A172 (cell line): Measurements from ENCODE around the gene EFCAB8. TPM values are rescaled to one million over a fixed set of nuclear protein-coding genes. Genes with fewer than 3 reads are reported as not detected.
"Not testable (repeated sequence)": the region's sequence is repeated elsewhere in the genome, so short reads cannot be mapped to it uniquely, and the experiment has no call there.

ENCODE experiments used
- DNase-seq: peaks from one replicate; pipeline ENCODE4 v3.0.0-alpha.2; 2015; ENCODE audit warnings: low spot score
- total RNA-seq: library from RNA; depleted of rRNA; stranded (reverse); fragments of >200 nt; shearing (Covaris generic); gene quantifications from 2 replicates; pipeline ENCODE4 v1.2.3, GENCODE V29; 2014

The EFCAB8 gene
- total RNA-seq, 1 experiment from 2014 or later: not detected

DNA sequence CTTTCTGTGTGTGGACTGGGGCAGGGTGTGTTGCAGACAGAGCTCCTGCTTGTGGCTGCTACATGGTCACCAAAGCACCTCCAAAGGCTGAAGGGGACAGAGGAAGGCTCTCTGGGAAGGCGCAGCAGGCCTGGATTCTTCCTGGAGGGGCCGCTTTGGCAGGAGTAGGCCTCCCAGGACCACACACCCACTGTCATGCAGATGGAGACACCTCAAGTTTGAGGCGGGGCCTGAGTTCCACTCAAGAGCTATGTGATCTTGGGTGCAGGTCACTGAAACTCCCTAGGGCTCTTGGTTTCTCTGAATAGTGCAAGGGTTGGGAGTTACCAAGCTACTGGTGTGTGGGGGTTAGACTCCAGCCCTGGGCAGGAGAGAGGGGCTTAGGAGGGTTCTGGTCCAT lies 27.9 kb downstream of the EFCAB8 start:
- DNase-seq: no peak

DNA sequence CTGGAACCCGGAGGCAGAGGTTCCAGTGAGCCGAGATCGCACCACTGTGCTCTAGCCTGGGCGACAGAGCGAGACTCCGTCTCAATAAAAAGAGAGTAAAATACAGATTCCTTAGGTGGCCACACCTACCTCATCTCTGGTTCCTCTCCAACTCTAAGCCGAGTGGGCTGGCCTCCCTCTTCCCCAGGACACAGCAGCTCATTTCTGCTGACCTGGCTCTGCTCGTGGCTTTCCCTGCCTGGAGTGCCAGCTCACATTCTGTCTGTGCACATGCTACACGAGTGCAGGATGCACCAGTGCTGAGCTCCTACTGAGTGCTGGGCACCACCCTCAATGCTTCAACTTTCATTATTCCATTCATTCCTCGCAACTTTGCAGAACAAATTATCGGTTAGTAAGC lies 28.8 kb downstream of the EFCAB8 start:
- no peak for DNase-seq

DNA sequence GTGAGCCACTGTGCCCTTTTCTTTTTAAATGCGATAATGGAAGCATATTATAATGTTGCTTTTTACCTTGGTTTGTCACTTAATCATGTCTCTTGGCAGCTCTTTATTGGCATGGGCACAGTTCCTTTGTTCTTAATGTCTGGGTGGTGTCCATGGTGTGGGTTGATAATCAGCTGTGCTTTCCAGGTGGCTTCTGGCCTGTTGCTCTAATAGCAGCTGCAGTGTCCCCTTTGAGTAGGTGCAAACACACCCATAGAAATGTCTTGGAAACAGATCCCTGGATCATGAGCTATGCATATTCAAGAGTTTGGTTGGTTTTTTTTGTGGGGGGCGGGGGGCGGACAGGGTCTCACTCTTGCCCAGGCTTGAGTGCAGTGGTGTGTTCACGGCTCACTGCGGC lies 29.9 kb downstream of the EFCAB8 start:
- DNase-seq: no peak

DNA sequence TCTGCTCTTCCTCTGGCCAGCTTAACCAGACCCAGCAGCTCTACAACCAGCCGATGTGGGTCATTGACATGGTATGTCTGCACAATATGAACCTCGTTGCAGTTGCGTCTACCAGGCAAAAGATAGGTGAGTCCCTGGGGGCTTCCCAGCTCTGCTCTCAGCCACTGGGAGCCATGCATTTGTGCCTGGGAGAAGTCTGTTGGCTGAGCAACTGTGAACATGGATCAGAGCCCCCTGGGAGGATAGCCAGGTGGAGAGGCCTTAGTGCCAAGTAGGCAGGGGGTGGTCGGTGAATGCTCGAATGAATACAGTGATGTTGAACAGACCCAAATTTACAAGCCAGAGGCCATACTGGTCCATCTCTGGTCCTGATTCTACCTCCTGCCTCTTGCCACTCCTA lies 30.6 kb downstream of the EFCAB8 start:
- DNase-seq: no peak

DNA sequence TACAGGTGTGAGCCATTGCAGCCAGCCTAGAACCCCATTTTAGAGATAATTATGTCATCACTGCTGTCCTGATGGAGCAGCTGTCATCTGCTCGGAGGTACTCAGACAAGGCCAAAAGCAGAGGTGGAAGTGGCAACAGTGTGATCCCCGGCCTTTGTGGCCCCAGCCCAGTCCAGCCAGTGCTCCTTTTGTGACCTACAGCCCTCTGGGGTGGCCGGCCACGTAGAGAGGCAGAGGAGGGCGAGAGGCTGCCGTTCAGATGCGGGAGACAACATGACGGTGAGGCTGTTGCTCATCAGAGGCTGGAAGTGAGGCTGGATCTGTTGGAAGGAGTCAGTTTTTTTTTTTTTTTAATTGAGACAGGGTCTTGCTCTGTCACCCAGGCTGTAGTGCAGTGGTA lies 32.8 kb downstream of the EFCAB8 start:
- DNase-seq: no peak

DNA sequence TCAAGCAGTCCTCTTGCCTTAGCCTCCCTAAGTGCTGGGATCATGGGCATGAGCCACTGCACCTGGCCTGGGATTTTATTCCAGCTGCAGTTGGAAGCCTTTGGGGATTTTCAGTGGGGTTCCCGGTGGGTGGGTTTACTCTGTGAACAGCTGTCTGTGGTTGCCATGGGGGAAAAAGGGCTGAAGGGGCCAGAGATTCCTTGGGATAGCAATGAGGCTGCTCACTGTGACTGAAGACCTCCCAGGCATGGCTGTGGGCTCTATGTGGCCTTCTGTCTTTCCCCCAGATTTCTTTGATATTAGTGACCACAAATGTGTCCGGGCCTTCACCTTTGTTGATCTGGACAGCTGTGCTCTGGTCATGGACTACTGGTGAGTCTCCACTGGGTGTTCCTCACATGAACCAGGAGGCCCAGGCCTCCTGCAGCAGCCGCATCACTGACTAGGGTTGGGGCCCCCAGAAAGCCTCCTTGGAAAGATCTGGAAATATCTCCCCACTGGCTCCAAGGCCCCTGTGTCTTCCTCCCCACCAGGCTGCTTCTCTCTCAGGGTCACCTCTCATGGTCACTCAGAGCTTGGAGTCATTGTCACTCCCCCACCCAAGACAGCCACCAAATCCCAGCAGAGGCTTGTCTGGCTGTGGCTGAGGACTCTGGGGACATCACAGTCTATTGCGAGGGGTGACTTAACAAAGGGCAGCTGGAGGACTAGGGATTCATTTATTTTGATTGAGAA lies 33.4 kb downstream of the EFCAB8 start:
- DNase-seq: no peak

DNA sequence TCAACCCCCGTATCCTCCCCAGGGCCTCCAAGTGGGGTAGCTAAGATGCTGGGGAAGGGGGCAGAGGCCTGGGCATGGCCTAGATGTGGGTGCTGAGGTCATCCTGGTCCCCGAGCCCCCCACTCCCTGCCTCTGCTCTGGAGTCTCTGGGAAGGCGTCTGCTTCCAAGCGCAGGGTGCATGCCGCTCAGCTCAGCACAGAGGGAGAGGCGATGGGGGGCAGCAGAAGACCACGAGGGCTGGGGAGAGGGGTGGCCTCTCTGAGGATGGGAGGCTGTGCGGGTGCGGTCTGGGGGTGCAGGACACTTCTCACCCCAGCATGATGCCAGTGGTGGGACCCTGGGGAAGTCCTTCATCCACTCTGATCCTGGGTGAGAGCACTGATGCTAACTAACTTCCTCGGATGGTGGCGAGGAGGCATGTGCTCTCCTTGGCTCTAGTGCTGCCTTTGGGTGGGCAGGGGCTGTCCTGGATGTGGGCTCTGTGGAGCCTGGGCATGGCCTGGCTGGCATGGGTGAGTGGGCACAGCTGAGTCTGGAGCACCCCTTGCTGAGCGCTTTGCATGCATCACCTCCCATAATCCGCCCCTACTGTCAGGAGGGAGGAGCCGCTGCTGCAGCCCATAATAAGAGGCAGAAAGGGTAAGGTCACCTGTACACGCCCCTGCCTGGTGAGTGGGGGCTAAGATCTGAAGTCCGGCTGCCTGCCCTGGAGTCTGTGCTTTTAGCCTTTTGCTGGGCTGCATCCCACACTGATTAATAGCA lies 34.7 kb downstream of the EFCAB8 start:
- no peak for DNase-seq

DNA sequence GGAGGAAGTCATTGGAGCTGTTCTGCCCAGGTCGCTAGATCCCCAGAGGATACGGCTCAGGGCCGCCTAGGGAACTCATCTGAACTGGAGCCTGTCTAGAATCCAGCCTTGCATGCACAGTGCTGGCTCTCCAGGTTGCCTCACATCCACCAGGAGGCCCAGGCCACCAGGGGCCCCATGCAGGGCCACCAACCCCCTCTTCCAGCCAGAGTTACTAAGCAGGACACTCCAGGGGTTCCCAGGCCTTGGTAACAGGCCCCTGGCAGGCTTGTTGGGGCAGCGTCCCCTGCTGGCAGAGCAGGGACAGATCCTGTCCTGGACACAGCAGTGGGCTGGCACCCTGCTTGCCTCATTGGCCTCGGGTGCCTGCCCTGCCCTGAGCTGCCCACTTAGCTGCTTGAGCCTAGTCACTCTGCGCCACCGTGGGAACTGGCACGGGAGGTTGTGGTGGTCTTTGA lies 35.3 kb downstream of the EFCAB8 start:
- peak; percentile 9 for DNase-seq

DNA sequence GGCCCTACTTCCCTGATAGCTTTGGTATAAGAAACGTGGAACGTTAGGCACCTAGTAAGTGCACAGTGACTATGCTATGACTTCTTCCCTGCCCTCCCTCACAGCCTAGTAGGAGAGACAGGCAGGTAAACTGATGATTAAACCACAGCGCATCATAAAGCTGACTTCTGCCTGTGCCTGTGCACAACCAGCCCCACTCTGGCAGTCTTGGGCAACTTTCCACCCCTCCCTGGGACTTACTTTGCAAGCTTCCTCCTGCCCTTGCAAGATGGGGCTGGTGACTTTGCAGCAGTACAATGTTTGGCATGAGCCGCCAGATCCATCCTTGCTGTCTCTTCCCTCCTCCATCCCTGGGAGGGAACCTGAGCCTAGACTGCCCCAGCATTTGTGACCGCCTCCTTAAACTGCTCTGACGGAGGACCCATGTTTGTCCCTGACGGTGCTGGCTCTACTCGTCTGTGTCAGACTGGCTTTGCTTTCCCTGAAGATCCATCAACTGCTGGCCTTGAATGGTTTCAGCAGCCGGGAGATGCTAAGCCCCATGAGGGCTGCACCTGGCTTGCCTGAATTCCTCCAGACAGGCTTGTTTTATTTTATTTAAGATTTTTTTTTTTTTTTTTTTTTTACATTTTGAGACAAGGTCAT lies 36.1 kb downstream of the EFCAB8 start:
- no peak for DNase-seq

DNA sequence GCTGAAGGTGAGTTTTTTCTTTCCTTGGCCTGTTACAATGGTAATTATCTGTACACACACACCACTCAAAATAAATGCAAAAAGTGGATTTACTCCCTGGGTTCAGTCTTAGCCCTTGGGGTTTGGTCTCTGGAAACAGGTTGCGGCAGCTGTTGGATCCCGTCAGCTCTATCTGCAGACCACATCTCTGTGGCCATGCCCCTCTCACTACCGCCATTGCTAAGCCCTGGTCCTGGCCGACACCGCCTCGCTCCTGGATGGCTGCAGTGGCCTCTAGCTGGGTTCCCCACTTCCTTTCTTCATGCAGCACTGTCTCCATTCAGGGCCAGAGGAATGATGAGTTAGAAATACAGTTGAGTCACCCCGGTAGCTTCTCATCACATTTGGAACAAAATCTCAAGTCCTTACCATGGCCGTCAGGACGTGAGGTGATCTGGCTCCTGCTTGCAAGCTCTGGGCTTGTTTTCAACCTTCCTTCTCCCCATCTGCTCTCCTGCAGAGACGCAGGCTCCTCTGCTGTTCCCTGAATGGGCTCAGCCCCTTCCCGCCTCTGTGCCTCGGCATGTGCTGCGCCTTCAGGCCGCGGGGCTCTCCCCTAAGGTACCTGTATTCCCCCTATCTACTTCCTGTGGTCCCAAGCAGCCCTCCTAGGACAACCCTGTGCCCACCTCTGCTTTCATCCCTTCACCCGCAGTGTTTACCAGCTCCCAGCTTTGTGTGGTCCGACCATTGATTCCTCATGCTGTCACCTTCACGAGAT lies 38.0 kb downstream of the EFCAB8 start:
- no peak for DNase-seq

DNA sequence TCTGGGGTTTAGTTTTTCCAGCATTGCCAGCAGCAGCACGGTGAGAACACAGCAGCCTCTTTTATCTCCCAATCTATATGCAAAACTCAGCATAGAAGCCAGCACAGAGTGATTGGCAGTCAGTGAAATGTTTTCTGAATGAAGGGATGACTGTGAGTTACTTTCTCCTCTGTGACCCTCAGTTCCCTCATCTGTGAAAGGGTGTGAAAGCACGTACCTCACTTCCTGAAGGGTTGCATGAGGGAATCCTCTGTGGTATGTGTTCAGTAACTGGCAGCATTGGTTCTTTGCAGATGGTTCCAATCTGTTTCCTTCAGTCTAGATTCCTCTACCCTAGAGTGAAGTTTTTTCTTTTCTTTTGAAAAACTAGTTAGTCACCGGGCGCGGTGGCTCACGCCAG lies 40.0 kb downstream of the EFCAB8 start:
- no peak for DNase-seq

DNA sequence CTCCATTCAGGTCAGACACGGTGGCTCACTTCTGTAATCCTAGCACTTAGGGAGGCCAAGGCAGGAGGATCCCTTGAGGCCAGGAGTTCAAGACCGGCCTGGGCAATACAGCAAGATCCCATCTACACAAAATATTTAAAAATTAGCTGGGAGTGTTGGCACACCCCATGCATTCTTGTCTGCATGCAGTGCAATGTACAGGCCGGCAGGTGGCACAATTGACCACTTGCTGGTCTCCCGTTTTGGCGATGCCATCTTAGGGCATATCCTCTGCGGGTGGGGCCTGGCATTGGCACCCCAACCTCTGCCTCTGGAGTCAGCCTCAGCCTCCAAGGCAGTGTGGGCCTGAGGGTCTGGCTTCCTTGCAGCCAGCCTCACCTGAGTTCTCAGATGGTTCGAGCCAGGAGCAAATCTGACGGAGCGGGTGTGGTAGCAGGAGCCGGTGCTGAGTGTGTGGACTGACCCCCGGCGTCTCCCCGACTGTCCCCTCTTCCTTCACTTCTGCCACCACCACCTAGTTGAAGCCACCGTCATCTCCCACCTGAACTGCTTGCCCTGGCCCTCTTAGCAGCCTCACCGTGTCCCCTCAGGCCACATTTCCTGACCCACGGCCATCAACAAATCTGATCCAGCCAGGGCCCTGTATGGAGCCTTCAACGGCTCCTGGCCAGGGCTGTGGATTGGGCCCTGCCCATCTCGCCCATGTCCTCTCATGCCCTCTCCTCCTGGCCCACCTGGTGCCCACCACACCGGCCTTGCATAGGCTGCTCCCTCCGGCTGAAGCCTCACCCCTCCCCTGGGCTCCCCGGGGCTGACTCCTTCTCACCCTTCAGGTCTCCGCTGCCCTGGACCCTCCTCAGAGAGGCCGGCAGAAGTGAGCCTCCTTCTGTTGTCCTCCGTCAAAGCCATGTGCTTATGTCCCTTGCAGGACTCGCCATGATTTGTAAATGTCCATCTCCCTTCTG lies 44.0 kb downstream of the EFCAB8 start:
- DNase-seq: peak; percentile 53

DNA sequence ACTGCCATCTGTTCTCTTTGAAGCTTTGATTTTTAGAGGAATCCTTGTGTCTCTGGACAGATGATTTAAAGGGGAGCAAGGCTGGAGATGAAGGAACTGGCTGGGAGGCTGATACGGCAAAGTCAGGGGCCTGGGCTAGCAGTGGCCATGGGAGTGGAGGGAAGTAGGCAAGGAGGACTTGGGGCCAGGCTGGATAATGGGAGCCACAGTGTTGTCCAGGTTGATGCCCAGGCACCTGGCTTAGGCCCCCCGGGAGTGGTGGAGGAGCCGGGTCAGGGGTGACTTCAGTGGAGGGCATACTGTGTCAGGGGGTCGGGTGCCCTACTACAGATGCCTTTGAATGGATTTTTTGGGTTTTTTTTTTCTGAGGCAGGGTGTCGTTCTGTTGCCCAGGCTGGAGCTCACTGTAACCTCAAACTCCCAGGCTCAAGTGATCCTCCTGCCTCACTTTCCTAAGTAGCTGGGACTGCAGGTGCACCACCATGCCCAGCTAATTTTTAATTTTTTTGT lies 45.0 kb downstream of the EFCAB8 start:
- DNase-seq: no peak

DNA sequence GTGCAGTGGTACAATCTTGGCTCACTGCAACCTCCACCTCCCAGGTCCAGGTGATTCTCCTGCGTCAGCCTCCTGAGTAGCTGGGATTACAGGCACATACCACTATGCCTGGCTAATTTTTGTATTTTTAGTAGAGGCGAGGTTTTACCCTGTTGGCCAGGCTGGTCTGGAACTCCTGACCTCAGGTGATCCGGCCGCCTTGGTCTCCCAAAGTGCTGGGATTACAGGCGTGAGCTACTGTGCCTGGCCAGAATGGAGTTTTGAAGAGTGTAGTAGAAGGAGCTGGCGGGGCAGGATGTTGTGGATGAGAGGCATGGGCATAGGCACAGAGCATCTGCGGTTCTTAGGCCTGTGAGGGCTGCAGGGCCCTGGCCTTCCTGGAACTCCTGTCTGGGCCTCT lies 46.0 kb downstream of the EFCAB8 start:
- DNase-seq: not testable (repeated sequence)

DNA sequence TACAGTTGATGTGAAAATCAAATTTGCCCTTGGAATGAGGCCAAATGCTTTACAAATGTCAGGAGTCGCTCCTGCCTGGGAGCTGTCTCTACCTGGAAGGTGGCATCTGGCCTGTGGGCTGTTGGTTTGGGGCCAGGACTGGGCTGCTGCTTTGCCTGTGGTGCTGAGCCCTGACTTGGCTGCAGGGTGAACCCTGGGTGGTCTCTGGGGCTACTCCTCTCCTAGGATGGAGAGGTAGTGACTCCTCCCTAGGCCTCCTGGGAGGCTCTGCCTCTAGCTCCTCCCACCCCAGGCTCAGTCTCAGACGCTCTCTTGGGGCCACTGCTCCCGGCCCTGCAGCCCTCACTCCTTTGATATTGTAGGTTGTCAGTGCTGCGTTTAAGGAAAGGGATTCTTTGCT lies 47.5 kb downstream of the EFCAB8 start:
- no peak for DNase-seq

DNA sequence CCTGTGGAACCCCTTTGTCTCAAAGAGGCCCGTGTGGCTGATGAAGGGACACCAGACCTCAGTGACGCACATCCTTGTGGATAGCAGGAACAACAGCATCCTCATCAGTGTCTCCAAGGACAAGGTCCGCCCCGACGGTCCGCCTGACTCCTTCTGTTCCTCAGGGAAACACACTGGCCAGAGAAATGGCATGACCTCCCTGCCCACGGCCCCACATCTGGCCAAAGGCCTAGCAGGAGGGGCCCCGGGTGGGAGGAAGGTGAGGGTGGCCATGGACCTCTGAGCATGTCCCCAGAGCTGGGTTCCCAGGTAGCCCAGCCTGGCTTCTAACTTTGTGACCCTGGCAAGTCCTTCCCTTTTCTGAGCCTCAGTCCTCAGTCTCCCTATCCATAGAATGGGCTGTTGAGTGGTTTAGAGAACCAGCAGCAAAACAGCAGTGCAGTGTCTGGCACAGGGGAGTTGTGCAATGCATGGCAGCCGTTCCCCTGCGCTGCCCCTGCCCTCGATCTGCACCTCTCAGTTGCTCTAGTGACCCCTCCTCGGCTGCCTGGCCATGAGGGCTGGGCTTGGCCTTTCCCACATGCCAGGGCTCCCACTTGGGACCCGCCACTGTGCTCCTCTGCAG lies 48.3 kb downstream of the EFCAB8 start:
- no peak for DNase-seq

DNA sequence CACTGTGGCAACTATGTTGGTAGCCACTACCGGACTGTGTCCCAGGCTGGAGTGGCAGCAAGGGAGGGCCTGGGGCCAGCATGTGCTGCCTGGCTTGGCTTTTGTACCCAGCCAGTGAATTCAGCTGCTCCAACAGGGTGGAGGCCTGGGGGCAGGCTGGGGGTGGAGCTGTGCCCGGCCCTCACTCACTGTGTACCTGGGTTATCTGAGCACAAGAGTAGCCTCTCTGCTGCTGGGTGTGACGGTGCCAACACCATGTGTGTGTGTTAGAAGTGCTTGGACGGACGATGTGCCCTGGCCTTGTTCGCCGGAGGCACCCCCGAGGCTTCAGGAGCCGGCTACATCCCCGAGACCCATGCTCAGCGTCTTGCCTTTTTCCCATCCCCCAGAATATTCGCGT lies 49.2 kb downstream of the EFCAB8 start:
- no peak for DNase-seq

DNA sequence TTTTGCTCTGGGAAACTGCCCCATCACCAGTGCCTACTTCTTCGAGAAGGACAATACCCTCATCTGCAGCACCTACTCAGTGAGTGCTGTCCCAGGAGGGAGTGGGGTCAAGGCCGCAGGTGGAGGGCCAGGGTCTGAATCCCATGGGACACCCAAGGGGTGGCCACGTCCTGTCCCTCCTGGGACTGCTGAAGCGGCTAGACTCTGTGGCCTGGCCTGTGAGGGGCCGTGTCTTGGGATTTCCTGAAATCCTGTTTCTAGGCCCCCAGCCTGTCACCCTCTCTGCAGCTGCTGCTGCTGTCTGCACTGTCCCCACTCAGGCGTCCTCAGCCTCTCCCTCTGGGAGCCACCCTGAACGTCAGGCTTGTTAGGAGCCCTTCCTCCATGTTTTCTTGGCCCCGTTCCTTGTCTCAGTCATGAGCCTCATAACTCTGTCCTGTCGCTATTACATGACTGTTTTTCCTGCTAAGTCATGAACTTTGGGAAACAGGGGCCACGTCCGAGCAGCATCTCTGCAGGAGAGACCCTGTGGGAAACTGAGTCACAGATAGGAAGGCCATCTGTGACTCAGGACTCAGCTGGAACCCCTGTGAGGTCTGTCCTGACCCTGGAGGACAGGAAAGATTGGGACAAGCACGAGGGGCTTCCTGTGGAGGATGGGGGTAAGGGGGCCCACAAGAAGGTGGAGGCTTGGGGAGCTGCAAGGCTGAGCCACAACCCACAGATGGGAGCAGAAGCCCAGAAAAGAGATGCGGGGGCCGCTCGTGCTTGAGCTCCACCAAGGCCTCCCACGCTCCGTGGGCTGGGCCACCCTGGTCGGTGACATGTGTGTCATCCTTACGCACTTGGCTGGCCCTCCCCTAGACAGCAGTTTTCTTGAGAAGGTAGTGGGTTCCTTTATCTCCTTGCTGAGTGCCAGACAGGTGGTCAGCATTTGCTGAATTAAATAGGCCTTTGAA lies 49.9 kb downstream of the EFCAB8 start:
- no peak for DNase-seq

DNA sequence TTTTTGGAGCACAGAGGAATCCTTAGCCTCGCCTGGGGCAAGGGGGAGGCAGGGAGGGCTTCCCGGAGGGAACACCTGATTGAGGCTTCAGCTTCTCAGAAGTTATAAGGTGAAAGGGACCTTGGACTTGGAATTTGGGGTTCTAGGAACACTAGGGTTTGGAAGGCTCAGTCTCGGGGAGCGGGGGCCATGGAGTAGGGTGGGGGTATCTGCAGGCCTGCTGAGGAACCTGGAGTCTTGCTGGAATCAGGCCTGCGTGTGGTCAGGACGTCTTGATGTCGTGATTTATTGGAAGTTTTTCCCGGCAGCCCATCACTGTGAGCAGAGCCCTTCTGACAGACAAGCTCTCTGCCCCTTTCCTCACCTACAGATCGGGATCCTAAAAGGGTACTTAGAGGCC lies 50.7 kb downstream of the EFCAB8 start:
- no peak for DNase-seq
